ENCODE results near the gene WDR20. TPM values are rescaled to one million over a fixed set of nuclear protein-coding genes. Genes with fewer than 3 reads are reported as not detected.
A peak's percentile ranks its signal among the peaks of the same experiment; 100 is the strongest.

Gene WDR20
- total RNA-seq, 4 donors from 2014 or later: 16.0 to 21.9 (median 19.1) TPM

DNA sequence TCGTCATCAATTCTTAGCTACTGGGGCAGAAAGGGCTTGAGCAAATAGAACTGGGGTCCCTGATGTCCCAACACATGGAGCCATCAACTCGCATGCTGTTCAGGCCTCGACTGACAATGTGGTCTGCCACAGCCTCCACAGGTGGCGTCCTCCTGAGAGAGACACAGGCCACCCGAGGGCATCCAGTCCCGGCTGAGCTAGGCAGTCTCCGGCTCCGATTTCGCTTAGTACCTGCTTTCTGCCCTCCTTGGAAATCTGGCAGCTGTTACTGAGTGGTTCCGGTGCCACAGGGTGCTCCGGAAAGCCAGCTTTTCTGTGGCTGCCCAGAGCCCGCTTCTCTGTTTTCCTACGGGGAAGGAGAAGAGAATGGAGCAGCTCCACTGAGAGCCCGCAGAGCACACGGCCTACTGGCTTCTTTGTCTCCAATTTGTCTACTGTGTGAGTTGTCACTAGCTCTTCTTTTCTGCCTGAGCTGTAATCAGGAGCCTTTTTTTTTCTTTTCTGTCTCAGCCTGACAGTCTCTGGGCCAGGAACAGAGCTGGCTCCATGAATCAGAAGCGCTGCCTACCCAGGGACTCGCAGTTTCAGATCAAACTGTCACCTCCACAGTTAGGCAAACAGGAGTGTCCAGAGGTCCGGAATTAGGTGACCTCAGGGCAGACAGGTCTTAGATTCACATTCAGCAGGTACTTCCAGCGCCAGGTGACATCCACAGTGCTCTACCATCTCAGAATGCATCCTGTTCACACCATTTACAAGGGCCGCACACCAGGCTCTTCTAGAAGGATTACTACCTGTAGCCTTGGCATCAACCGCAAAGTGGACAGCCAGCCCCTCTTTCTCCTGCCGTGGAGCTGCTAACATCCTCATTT is 92.0 kb downstream of the WDR20 start:
- no peak overlapping the region for H3K4me3 ChIP-seq
- peaks cover 0 to 15% (median 0%) of the 10 kb centered on the region in 3 donors for H3K36me3 ChIP-seq
- WGBS, 2 donors: 86 to 92% methylated on average over 11 to 21 of the region's 22 CpGs
- no peak for DNase-seq
- H3K9me3 ChIP-seq: no peaks in the 10 kb centered on the region
- intact Hi-C loops (cut with DNase I): no loop called here
- peaks cover 0 to 10% (median 0%) of the 10 kb centered on the region in 3 donors for H3K4me1 ChIP-seq
- H3K27ac ChIP-seq: no peak overlapping the region
- no peaks in the 10 kb centered on the region for H3K27me3 ChIP-seq
- no peak for TF ChIP-seq POLR2A (IDR thresholded peaks at IDR 0.05)
- TF ChIP-seq, protein P1, sequence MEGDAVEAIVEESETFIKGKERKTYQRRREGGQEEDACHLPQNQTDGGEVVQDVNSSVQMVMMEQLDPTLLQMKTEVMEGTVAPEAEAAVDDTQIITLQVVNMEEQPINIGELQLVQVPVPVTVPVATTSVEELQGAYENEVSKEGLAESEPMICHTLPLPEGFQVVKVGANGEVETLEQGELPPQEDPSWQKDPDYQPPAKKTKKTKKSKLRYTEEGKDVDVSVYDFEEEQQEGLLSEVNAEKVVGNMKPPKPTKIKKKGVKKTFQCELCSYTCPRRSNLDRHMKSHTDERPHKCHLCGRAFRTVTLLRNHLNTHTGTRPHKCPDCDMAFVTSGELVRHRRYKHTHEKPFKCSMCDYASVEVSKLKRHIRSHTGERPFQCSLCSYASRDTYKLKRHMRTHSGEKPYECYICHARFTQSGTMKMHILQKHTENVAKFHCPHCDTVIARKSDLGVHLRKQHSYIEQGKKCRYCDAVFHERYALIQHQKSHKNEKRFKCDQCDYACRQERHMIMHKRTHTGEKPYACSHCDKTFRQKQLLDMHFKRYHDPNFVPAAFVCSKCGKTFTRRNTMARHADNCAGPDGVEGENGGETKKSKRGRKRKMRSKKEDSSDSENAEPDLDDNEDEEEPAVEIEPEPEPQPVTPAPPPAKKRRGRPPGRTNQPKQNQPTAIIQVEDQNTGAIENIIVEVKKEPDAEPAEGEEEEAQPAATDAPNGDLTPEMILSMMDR (IDR thresholded peaks at IDR 0.05): no peak

GRCh38 chr14:102232348-102232625 is 92.6 kb downstream of the WDR20 start:
- no peak for TF ChIP-seq POLR2A (IDR thresholded peaks at IDR 0.05)
- TF ChIP-seq, protein P1 (IDR thresholded peaks at IDR 0.05): no peak
- DNase-seq: no peak
- 92% methylated on average over 5 of the region's 9 CpGs; no CpG with 5 or more reads in 1 of the 2 donors for WGBS, 2 donors
- H3K4me3 ChIP-seq: no peak overlapping the region
- H3K27ac ChIP-seq: no peak overlapping the region
- no peaks in the 10 kb centered on the region for H3K27me3 ChIP-seq
- H3K36me3 ChIP-seq: peaks cover 0 to 15% (median 0%) of the 10 kb centered on the region in 3 donors
- intact Hi-C loops (cut with DNase I): no loop called here
- H3K4me1 ChIP-seq: peaks cover 0 to 10% (median 0%) of the 10 kb centered on the region in 3 donors
- H3K9me3 ChIP-seq: no peaks in the 10 kb centered on the region

DNA sequence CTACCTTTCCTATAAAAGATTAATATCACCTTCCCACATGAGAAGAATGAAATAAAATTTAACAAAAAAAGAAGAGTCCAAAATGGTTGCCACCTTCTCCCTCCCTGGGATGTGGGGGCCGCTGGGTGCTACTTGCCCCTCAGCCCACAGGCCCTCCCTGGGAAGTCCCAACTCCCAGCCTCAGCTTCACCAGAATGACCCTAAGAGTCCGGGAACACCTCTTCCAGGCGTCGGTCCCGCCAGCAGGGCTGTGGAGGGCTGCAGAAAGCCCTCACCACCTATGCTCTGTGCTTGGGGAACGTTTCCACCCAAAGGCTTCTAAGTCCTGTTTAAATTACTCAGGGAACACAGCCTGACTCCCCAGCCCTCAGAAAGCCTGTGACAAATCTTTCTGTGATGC is 93.4 kb downstream of the WDR20 start:
- no peak for TF ChIP-seq POLR2A (IDR thresholded peaks at IDR 0.05)
- TF ChIP-seq, protein P1 (IDR thresholded peaks at IDR 0.05): no peak
- DNase-seq: no peak
- no peaks in the 10 kb centered on the region for H3K27me3 ChIP-seq
- H3K27ac ChIP-seq: no peak overlapping the region
- 85 to 86% methylated on average over 4 of the region's 6 CpGs for WGBS, 2 donors
- intact Hi-C loops (cut with DNase I): no loop called here
- no peak overlapping the region for H3K4me3 ChIP-seq
- peaks cover 0 to 10% (median 0%) of the 10 kb centered on the region in 3 donors for H3K4me1 ChIP-seq
- H3K36me3 ChIP-seq: peaks cover 0 to 15% (median 0%) of the 10 kb centered on the region in 3 donors
- no peaks in the 10 kb centered on the region for H3K9me3 ChIP-seq

DNA sequence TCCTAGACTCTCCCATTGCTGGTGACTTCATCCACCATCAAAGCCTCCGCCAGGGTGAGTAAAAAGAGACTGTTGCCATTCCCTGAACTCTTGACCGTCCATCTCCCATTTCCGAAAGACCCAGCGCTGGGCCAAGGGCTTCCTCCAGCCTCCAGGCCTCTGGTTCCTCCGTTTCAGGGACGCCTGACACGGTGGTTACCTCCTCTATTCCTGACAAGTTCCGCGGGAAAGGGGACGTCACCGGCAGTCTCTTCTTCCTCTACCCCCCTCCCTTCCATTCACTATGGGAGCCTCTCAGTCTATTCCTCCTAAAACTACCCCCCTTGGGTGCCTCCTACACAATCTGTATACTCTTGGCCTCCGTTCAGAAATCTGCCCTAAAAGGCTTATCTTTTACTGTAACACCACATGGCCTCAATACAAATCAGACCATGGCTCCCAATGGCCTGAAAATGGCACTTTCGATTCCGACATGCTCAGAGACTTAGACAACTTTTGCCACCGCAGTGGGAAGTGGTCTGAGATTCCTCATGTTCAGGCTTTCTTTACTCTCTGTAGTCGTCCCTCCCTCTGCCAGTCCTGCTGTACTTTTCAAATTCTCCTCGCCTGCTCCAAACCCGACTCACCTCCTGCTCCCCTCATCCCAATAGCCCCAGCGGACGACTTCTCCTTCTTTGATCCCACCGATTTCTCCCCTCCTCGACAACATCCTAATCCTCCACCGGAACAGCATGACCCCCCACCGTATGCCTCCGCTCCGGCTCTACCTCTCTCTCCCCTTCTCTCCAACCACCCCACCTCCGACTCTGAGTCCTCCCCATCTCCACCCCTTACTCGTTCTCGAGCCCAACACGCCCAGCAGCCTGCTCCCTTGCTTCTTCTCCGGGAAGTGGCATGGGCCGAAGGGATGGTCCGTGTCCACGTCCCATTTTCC is 94.9 kb downstream of the WDR20 start:
- TF ChIP-seq POLR2A (IDR thresholded peaks at IDR 0.05): no peak
- TF ChIP-seq, protein P1 (IDR thresholded peaks at IDR 0.05): no peak
- no peak overlapping the region for H3K27ac ChIP-seq
- WGBS, 2 donors: 63 to 71% methylated on average over 34 of the region's 34 CpGs
- no peaks in the 10 kb centered on the region for H3K27me3 ChIP-seq
- H3K36me3 ChIP-seq: peaks cover 0 to 15% (median 0%) of the 10 kb centered on the region in 3 donors
- no peaks in the 10 kb centered on the region for H3K9me3 ChIP-seq
- H3K4me3 ChIP-seq: peak overlapping the region in 1 of 4 donors; percentile 37
- intact Hi-C loops (cut with DNase I): loop anchor here (5.0 kb wide), 1 partner anchor 78 kb away; no protein-coding TSS in a partner anchor
- peaks cover 0 to 10% (median 0%) of the 10 kb centered on the region in 3 donors for H3K4me1 ChIP-seq
- DNase-seq: no peak

Data from esophagus squamous epithelium (tissue), 5 donors.